AG04449 (cell line): Measurements from ENCODE around the gene AMHR2.

ENCODE experiments used
- CTCF ChIA-PET: fragments of 350-600 bp; formaldehyde crosslinking; extraction: SDS; loops from one replicate; lab custom pipeline; 2021; ENCODE audit warnings: antibody characterized with exemption; lab: Yijun Ruan, JAX
- POLR2A ChIA-PET: fragments of 400-600, 350-600 bp; formaldehyde crosslinking; extraction: SDS; loops from one replicate; lab custom pipeline; 2020; ENCODE audit warnings: antibody characterized with exemption, inconsistent platforms; lab: Yijun Ruan, JAX
- DNase-seq: peaks from one replicate; pipeline ENCODE4 v3.0.0-alpha.2; 2010; ENCODE audit warnings: low read depth, low spot score
- H3K4me3 ChIP-seq: 2 replicates; pipeline ENCODE4 v1.5.1; 2011; ENCODE audit warnings: low read depth, mild to moderate bottlenecking, control low read depth, low read length
- CTCF ChIP-seq: IDR thresholded peaks from one replicate; pipeline ENCODE4 v1.5.1; 2011; ENCODE audit warnings: mild to moderate bottlenecking, moderate library complexity, low read length, control low read depth, inconsistent platforms; ENCODE audit not compliant: insufficient read depth; ENCODE audit errors: missing control alignments

Gene AMHR2

GRCh38 chr12:53478865-53479264 lies 55.2 kb downstream of the AMHR2 start:
- no peak overlapping the region for H3K4me3 ChIP-seq
- CTCF ChIA-PET: interaction anchor here (0.6 to 11.2 kb wide), 10 partner anchors 12 to 267 kb away, joined by 3 to 99 read pairs (median 5); partner anchors contain the start of genes MAP3K12 and NPFF
- DNase-seq: no peak
- POLR2A ChIA-PET: interaction anchor here (1.6 kb wide), 2 partner anchors 13 to 21 kb away, joined by 4 to 7 read pairs; partner anchors contain the start of gene TARBP2
- no peak for TF ChIP-seq CTCF

- ChIA-PET CTCF (interaction anchor here (0.6 to 11.2 kb wide), 11 partner anchors 11 to 267 kb away, joined by 3 to 99 read pairs (median 5); partner anchors contain the start of genes MAP3K12 and NPFF), POLR2A (interaction anchor here (1.6 kb wide), 2 partner anchors 13 to 21 kb away, joined by 4 to 7 read pairs; partner anchors contain the start of gene TARBP2)
- no peak for DNase-seq
- TF ChIP-seq CTCF: no peak
- no peak overlapping the region for H3K4me3 ChIP-seq
Observed at GRCh38 chr12:53479331-53479730, 55.7 kb downstream of the AMHR2 start.

- POLR2A ChIA-PET: interaction anchor here (1.6 to 3.6 kb wide), 4 partner anchors 11 to 25 kb away, joined by 4 to 17 read pairs (median 8); partner anchors contain the start of gene TARBP2
- DNase-seq: no peak
- CTCF ChIA-PET: interaction anchor here (1.1 to 11.2 kb wide), 5 partner anchors 12 to 158 kb away, joined by 4 to 99 read pairs (median 5); partner anchors contain the start of gene NPFF
Observed at GRCh38 chr12:53480491-53481442, 57.1 kb downstream of the AMHR2 start.

More at GRCh38 chr12:53480491-53481442, 57.1 kb downstream of the AMHR2 start:
- TF ChIP-seq CTCF: no peak
- no peak overlapping the region for H3K4me3 ChIP-seq
